HEK293T (cell line): Measurements from ENCODE around the gene MFSD12.

Experiments
- ARNT ChIP-seq: fragments of 450-650 bp; IDR thresholded peaks from 2 replicates; pipeline ENCODE4 v1.6.1; 2017; ENCODE audit warnings: mild to moderate bottlenecking
- BHLHE40 ChIP-seq: fragments of 450-650 bp; IDR thresholded peaks from 2 replicates; pipeline ENCODE4 v1.6.1; 2016; ENCODE audit warnings: mild to moderate bottlenecking, moderate library complexity, borderline replicate concordance
- CTBP1 ChIP-seq: fragments of 450-650 bp; IDR thresholded peaks from 2 replicates; pipeline ENCODE4 v1.6.1; 2016; ENCODE audit warnings: borderline replicate concordance
- ELF4 ChIP-seq: fragments of 450-650 bp; IDR thresholded peaks from 2 replicates; pipeline ENCODE4 v1.6.1; 2017; ENCODE audit warnings: antibody characterized with exemption
- FOXK2 ChIP-seq: fragments of 450-650 bp; IDR thresholded peaks from 2 replicates; pipeline ENCODE4 v1.6.1; 2016; ENCODE audit warnings: mild to moderate bottlenecking
- FOXM1 ChIP-seq: fragments of 450-650 bp; IDR thresholded peaks from 2 replicates; pipeline ENCODE4 v1.6.1; 2017; ENCODE audit warnings: mild to moderate bottlenecking, borderline replicate concordance
- LEF1 ChIP-seq: fragments of 450-650 bp; IDR thresholded peaks from 2 replicates; pipeline ENCODE4 v1.6.1; 2017; ENCODE audit warnings: mild to moderate bottlenecking, borderline replicate concordance
- NFRKB ChIP-seq: fragments of 450-650 bp; IDR thresholded peaks from 2 replicates; pipeline ENCODE4 v1.6.1; 2016; ENCODE audit warnings: mild to moderate bottlenecking, moderate library complexity
- SP1 ChIP-seq: fragments of 450-650 bp; IDR thresholded peaks from 2 replicates; pipeline ENCODE4 v1.6.1; 2017
- TARDBP ChIP-seq: fragments of 450-650 bp; IDR thresholded peaks from 2 replicates; pipeline ENCODE4 v1.6.1; 2016

DNA sequence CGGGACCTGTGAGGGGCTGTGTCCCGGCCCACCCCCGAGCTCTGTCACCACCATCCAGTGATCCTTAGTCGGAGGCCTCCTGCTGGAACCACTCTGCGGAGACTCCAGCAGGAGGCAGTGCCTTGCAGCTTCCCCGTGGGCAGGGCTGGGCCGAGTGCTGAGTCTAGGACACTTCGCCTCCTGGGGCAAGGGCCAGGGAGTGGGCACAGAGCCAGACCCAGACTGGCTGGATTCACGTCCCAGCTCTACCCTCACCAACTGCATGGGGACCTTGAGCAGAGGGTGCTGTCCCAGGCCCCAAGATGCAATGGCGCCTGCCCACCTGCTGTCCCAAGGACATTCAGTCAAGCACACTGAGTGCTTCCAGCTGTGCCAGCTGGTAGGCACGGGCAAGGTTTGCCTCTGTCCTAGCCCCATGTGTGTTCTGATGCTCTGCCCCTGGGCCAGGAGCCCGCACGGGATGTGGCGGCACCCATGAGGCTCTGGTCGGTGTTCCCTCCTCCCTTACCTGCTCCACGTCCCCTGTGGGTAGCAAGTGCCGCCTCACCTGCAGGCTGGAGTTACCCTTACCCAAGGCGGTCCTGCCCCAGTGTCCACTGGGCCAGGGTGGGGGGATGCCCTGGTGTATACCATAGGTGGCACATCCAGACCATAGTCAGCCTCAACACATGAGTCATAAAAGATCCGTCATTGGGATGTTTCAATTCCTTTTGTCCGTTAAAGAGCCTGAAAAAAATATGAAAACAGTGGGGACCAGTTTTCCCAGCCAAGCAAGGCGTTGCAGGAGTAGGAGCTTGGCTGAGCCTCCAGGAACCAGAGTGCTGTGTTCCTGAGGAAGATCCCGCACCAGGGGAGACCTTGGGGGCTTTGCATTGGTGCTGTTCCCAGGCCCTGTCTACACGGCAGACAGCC, 43.9 kb downstream of the MFSD12 start:
- TF ChIP-seq FOXM1, result no peak
- no peak for TF ChIP-seq ELF4
- TF ChIP-seq CTBP1, result no peak
- no peak for TF ChIP-seq SP1
- TF ChIP-seq ARNT, result no peak
- TF ChIP-seq FOXK2, result no peak
- no peak for TF ChIP-seq TARDBP
- no peak for TF ChIP-seq LEF1
- TF ChIP-seq NFRKB, result no peak
- no peak for TF ChIP-seq BHLHE40
